SH-SY5Y (cell line): ENCODE results near the gene FHDC1.

Experiments
- GATA2 ChIP-seq: IDR thresholded peaks from 2 replicates; pipeline ENCODE4 v1.6.1; 2011; ENCODE audit warnings: mild to moderate bottlenecking, low read depth, low read length
- GATA3 ChIP-seq: IDR thresholded peaks from 2 replicates; pipeline ENCODE4 v1.6.1; 2011; ENCODE audit warnings: low read depth, mild to moderate bottlenecking, low read length, moderate library complexity

GRCh38 chr4:152926959-152927358 lies 9.2 kb upstream of the FHDC1 start:
- TF ChIP-seq GATA3 (no peak), GATA2 (no peak)
